ENCODE data around the gene DMBT1.
A peak's percentile ranks its signal among the peaks of the same experiment; 100 is the strongest.

DNA sequence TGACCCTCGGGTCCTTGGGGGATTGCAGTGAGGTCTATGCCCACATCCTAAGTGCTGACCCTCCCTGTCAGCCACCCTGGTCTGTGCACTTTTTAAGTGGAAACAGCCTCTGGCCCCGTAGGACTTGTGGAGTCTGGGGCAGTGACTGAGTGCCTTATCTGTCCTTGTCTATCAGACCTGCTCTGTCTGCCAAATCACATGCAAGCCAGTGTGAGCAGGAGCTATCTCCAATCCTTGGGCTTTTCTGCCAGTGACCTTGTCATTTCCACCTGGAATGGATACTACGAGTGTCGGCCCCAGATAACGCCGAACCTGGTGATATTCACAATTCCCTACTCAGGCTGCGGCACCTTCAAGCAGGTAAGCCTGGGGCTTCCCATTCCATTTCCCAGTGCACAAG, 76.4 kb downstream of the DMBT1 start:
- TF ChIP-seq, protein P1, sequence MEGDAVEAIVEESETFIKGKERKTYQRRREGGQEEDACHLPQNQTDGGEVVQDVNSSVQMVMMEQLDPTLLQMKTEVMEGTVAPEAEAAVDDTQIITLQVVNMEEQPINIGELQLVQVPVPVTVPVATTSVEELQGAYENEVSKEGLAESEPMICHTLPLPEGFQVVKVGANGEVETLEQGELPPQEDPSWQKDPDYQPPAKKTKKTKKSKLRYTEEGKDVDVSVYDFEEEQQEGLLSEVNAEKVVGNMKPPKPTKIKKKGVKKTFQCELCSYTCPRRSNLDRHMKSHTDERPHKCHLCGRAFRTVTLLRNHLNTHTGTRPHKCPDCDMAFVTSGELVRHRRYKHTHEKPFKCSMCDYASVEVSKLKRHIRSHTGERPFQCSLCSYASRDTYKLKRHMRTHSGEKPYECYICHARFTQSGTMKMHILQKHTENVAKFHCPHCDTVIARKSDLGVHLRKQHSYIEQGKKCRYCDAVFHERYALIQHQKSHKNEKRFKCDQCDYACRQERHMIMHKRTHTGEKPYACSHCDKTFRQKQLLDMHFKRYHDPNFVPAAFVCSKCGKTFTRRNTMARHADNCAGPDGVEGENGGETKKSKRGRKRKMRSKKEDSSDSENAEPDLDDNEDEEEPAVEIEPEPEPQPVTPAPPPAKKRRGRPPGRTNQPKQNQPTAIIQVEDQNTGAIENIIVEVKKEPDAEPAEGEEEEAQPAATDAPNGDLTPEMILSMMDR (IDR thresholded peaks at IDR 0.05), result no peak
- TF ChIP-seq POLR2AphosphoS5 (IDR thresholded peaks at IDR 0.05), result peak in 1 of 3 donors; percentile 29

All from stomach (tissue), 4 donors.